ENCODE data around the gene INAFM2.

- TF ChIP-seq CTCF (IDR thresholded peaks at IDR 0.05; ENCODE audit: low read length) (no peak), EZH2 (IDR thresholded peaks at IDR 0.05; ENCODE audit: borderline replicate concordance, low read length) (no peak)
Measured at GRCh38 chr15:40369971-40370370, 46.5 kb downstream of the INAFM2 start.

All from OCI-LY1 (cell line).